K562 (cell line): ENCODE data around the gene ACER2. TPM values are rescaled to one million over a fixed set of nuclear protein-coding genes. Genes with fewer than 3 reads are reported as not detected.

Source experiments
- ATAC-seq: fragments of 200-7000 bp; cut with Tn5 transposase; 3 replicates; pipeline ENCODE4 v1.9.1; 2020; ENCODE audit warnings: moderate library complexity
- BruUV-seq: library from RNA; stranded (reverse); fragments of 400-500 nt; replicated peaks from 2 replicates; lab custom pipeline; 2021; lab: Mats Ljungman, UMichigan
- CTCF ChIA-PET: fragments of 300-600 bp; formaldehyde crosslinking; extraction: SDS; loops from one replicate; lab custom pipeline; 2021; ENCODE audit warnings: low intra/inter-chr PET ratio; lab: Yijun Ruan, JAX
- POLR2A ChIA-PET: fragments of 300-600, 350-650 bp; sonication (Branson Sonifier 250); formaldehyde crosslinking; extraction: SDS; loops from one replicate; lab custom pipeline; 2021; ENCODE audit warnings: antibody characterized with exemption, inconsistent platforms; lab: Yijun Ruan, JAX
- DNase-seq, 4 experiments: peaks; one replicate each; pipeline versions ENCODE4 v3.0.0 to v3.0.0-alpha.2; 2011 to 2018; ENCODE audit warnings: low spot score in 3 of 4, mixed read lengths in 3 of 4; ENCODE audit errors: extremely low read depth in 1 of 4
- FAIRE-seq: peaks from 2 replicates; lab custom pipeline; 2011; peaks lifted over from hg19 to GRCh38; lab: Jason Lieb, UNC
- H2AFZ ChIP-seq: 2 replicates; pipeline ENCODE4 v1.6.0; 2011; ENCODE audit warnings: low read depth, low read length, control low read depth, inconsistent platforms
- H3K27ac ChIP-seq: fragments of 200-600 bp; 3 replicates; pipeline ENCODE4 v1.8.0; 2011; ENCODE audit warnings: low read depth, mild to moderate bottlenecking, control low read depth, inconsistent platforms, low read length, moderate library complexity, mixed read lengths; ENCODE audit errors: extremely low read depth
- H3K27me3 ChIP-seq, 2 experiments: fragments of 300-600 bp in 1 of 2; 2 replicates in 1 of 2; 3 replicates in 1 of 2; pipeline versions ENCODE4 v1.6.0 to v1.8.0; 2011; ENCODE audit warnings: inconsistent platforms in 2 of 2, low read length in 2 of 2, mild to moderate bottlenecking in 1 of 2, mixed read lengths in 1 of 2, moderate library complexity in 1 of 2; ENCODE audit not compliant: control insufficient read depth in 2 of 2, insufficient read depth in 2 of 2
- H3K36me3 ChIP-seq: fragments of 300-600 bp; 3 replicates; pipeline ENCODE4 v1.8.0; 2011; ENCODE audit warnings: mild to moderate bottlenecking, low read length, inconsistent platforms; ENCODE audit not compliant: control insufficient read depth, insufficient read depth
- H3K4me1 ChIP-seq, 2 experiments: fragments of 200-600 bp in 1 of 2; replicated peaks in 1 of 2; 2 replicates in 1 of 2; 3 replicates in 1 of 2; pipeline versions ENCODE4 v1.5.1 to v1.8.0; 2011; ENCODE audit warnings: inconsistent platforms in 2 of 2, low read length in 2 of 2, mild to moderate bottlenecking in 1 of 2, mixed read lengths in 1 of 2, moderate library complexity in 1 of 2; ENCODE audit not compliant: control insufficient read depth in 2 of 2, insufficient read depth in 2 of 2
- H3K4me2 ChIP-seq: 2 replicates; pipeline ENCODE4 v1.6.1; 2011; ENCODE audit warnings: low read length, control low read depth, inconsistent platforms, mixed read lengths; ENCODE audit not compliant: insufficient read depth
- H3K4me3 ChIP-seq: fragments of 200-600 bp; sonication (generic), shearing (Covaris generic); 2 replicates; pipeline ENCODE4 v1.5.1; 2016; ENCODE audit warnings: control low read depth, inconsistent platforms
- H3K79me2 ChIP-seq: fragments of 200-600 bp; 3 replicates; pipeline ENCODE4 v1.8.0; 2011; ENCODE audit warnings: low read length, inconsistent platforms; ENCODE audit not compliant: control insufficient read depth, insufficient read depth
- H3K9ac ChIP-seq, 2 experiments: 2 replicates each; pipeline versions ENCODE4 v1.6.0 to v1.6.1; 2011; ENCODE audit warnings: low read depth in 2 of 2, low read length in 2 of 2, control low read depth in 1 of 2, inconsistent platforms in 1 of 2, mild to moderate bottlenecking in 1 of 2, mixed read lengths in 1 of 2; ENCODE audit not compliant: insufficient read depth in 1 of 2
- H3K9me1 ChIP-seq: one replicate; pipeline ENCODE4 v1.6.0; 2011; ENCODE audit warnings: inconsistent platforms, mild to moderate bottlenecking, low read length, moderate library complexity; ENCODE audit not compliant: control insufficient read depth, insufficient read depth
- H3K9me3 ChIP-seq: replicated peaks from 2 replicates; pipeline ENCODE4 v1.5.1; 2011; ENCODE audit warnings: low read depth, low read length, inconsistent platforms; ENCODE audit not compliant: control insufficient read depth, insufficient read depth
- H4K20me1 ChIP-seq: replicated peaks from 2 replicates; pipeline ENCODE4 v1.6.1; 2011; ENCODE audit warnings: low read length, inconsistent platforms, mixed read lengths; ENCODE audit not compliant: control insufficient read depth, insufficient read depth
- EZH2 ChIP-seq: IDR thresholded peaks from 2 replicates; pipeline ENCODE4 v1.6.1; 2012; ENCODE audit warnings: low read depth, mild to moderate bottlenecking, inconsistent platforms, low read length, borderline replicate concordance
- L3MBTL2 ChIP-seq: fragments of 450-650 bp; IDR thresholded peaks from 2 replicates; pipeline ENCODE4 v1.6.1; 2016; ENCODE audit warnings: mild to moderate bottlenecking, moderate library complexity
- OTX1 ChIP-seq: fragments of 450-650 bp; formaldehyde crosslinking; IDR thresholded peaks from 2 replicates; pipeline ENCODE4 v1.4.0; 2022; ENCODE audit warnings: mild to moderate bottlenecking
- RAD21 ChIP-seq, 2 experiments: fragments of 250-450 bp in 1 of 2; fragments of 450-650 bp in 1 of 2; sonication (Bioruptor Pico) in 1 of 2; formaldehyde crosslinking in 1 of 2; IDR thresholded peaks in 1 of 2; conservative IDR thresholded peaks in 1 of 2; 2 replicates each; pipeline versions ENCODE4 v1.4.0 to v1.8.0; 2020 to 2022; ENCODE audit warnings: mild to moderate bottlenecking in 2 of 2, moderate library complexity in 1 of 2
- SAP30 ChIP-seq: fragments of 200-600 bp; sonication (generic); IDR thresholded peaks from 2 replicates; pipeline ENCODE4 v1.6.1; 2012; ENCODE audit warnings: borderline replicate concordance, low read depth, mild to moderate bottlenecking, moderate library complexity, low read length, control low read depth, inconsistent platforms; ENCODE audit not compliant: insufficient read depth, poor library complexity, severe bottlenecking
- SMARCC2 ChIP-seq: fragments of 450-650 bp; IDR thresholded peaks from 2 replicates; pipeline ENCODE4 v1.6.1; 2017; ENCODE audit warnings: antibody characterized with exemption, moderate library complexity, mild to moderate bottlenecking, low read depth
- TGIF2 ChIP-seq: sonication (generic); formaldehyde crosslinking; IDR thresholded peaks from 2 replicates; pipeline ENCODE4 v1.8.1; 2022; ENCODE audit warnings: mild to moderate bottlenecking, missing genetic modification reagents, moderate library complexity
- WGBS: fragments of 100-300 bp; shearing (Covaris generic); methylation state at CpG from one replicate; pipeline ENCODE4 v1.1.6; 2016; ENCODE audit warnings: low coverage, mixed read lengths; ENCODE audit not compliant: insufficient coverage; ENCODE audit errors: missing lambda C conversion rate; 5-methylcytosine and 5-hydroxymethylcytosine counted together
- in situ Hi-C: fragments of 300-500 bp; cut with MboI; formaldehyde crosslinking; loops from 4 replicates; pipeline ENCODE4 v1.15.0; 2018; ENCODE audit warnings: inconsistent platforms, mixed read lengths
- intact Hi-C: fragments of 100-400 bp; cut with micrococcal nuclease; formaldehyde crosslinking; loops from 2 replicates; pipeline ENCODE4 v1.14.2; 2022
- polyA plus RNA-seq, 8 experiments: library from polyadenylated mRNA; depleted of rRNA in 4 of 8; stranded (reverse) in 5 of 8; unstranded in 3 of 8; fragments of >200 nt; fragmentation: Nextera tagmentation in 2 of 8; fragmentation: Illumina TruSeq in 1 of 8; extraction: Ambion mirVana in 2 of 8; extraction: Trizol in 1 of 8; gene quantifications; 2 replicates each; pipeline versions ENCODE4 v1.2.1 to v1.2.3, GENCODE V29; 2011 to 2014; ENCODE audit warnings: inconsistent platforms in 1 of 8, missing spikeins in 1 of 8
- total RNA-seq, 7 experiments: library from RNA; depleted of rRNA in 6 of 7; stranded (reverse); fragments of >200 nt in 6 of 7; fragmentation: Illumina TruSeq in 2 of 7; extraction: Trizol in 2 of 7; gene quantifications; 2 replicates each; pipeline versions ENCODE4 v1.2.1 to v1.2.3, GENCODE V29; 2011 to 2021; ENCODE audit warnings: low replicate concordance in 1 of 7
- TF ChIP-seq, protein P1 (sequence below): sonication (generic); formaldehyde crosslinking; IDR thresholded peaks from 2 replicates; pipeline ENCODE4 v1.8.1; 2023; ENCODE audit warnings: mild to moderate bottlenecking, missing genetic modification reagents
- TF ChIP-seq, protein P2 (sequence below): fragments of 450-650 bp; formaldehyde crosslinking; IDR thresholded peaks from 2 replicates; pipeline ENCODE4 v1.4.0; 2022; ENCODE audit warnings: mild to moderate bottlenecking, moderate library complexity
- TF ChIP-seq, protein P3 (sequence below): fragments of 450-650 bp; IDR thresholded peaks from 2 replicates; pipeline ENCODE4 v1.7.1; 2018; ENCODE audit warnings: mild to moderate bottlenecking, low read depth; ENCODE audit not compliant: partially characterized antibody

ACER2 gene
- total and polyA plus RNA-seq, 9 of the 15 experiments (the other 6 are each of a cell fraction or from before 2014, with no cell fraction given), result 0.17 to 4.6 (median 3.0) TPM

DNA sequence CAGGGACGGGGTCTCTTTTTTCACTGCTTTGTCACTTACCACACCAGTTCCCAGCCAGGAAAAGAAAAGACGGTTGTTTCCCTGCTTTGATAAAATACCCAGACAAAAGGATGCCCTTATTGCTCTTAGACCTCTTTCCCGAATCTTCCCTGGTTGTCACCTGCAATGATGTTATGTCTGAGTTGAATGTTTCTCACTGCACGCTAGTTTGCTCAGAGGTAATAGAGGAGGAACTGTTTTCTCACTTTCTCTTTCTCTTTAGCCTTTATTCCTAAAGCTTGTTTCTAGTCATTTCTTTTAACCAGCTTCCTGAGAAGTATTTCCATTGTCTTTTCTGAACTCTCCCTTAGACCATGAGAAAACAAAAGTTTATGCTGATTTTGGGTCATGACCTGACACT lies 32.9 kb downstream of the ACER2 start (continued):
- TF ChIP-seq SMARCC2, result no peak
- TF ChIP-seq, all 486 proteins: peak for 0

DNA sequence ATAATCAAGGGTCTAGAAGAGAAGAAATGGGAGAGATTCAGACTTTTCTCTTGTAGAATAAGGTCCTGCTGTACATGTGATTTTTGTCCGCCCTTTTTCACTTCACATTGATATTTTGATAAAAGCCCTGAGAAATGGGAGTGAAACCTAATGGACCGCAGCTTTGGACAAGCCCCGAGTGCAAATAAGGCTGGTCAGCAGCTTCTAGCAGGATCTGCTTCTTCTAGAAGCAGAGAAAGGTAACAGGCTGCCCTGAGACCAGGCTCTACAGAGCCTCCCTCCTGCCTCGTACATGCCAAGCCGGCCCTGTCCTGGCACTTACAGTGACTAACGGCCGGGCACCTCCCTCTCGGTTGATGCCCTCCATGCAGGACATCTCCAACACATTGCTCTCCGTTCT lies 33.4 kb downstream of the ACER2 start:
- Histone ChIP-seq H3K9ac (no peak overlapping the region), H4K20me1 (no peaks in the 10 kb centered on the region), H3K27ac (no peak overlapping the region), H3K9me1 (no peaks in the 10 kb centered on the region), H3K4me1 (no peaks in the 10 kb centered on the region), H3K9me3 (no peaks in the 10 kb centered on the region), H3K36me3 (no peaks in the 10 kb centered on the region; the same call in 2 of the 3 replicates), H2AFZ (no peak overlapping the region), H3K27me3 (no peaks in the 10 kb centered on the region), H3K4me3 (no peak overlapping the region), H3K79me2 (no peaks in the 10 kb centered on the region)
- 87% methylated on average over 5 of the region's 9 CpGs for WGBS
- BruUV-seq, result no TSS peak
- intact Hi-C loops, result no loop called here
- FAIRE-seq, result no peak
- CTCF ChIA-PET, result no interaction called here
- POLR2A ChIA-PET, result no interaction called here
- no peak for DNase-seq
- ATAC-seq, result no peak
- TF ChIP-seq, protein P1, sequence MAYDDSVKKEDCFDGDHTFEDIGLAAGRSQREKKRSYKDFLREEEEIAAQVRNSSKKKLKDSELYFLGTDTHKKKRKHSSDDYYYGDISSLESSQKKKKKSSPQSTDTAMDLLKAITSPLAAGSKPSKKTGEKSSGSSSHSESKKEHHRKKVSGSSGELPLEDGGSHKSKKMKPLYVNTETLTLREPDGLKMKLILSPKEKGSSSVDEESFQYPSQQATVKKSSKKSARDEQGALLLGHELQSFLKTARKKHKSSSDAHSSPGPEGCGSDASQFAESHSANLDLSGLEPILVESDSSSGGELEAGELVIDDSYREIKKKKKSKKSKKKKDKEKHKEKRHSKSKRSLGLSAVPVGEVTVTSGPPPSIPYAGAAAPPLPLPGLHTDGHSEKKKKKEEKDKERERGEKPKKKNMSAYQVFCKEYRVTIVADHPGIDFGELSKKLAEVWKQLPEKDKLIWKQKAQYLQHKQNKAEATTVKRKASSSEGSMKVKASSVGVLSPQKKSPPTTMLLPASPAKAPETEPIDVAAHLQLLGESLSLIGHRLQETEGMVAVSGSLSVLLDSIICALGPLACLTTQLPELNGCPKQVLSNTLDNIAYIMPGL (CRISPR knock-in tag), result no peak
- TF ChIP-seq L3MBTL2 (no peak), OTX1 (CRISPR knock-in tag) (no peak), SAP30 (no peak), EZH2 (no peak), TGIF2 (CRISPR knock-in tag) (no peak), RAD21 (CRISPR knock-in tag; conservative IDR thresholded peaks at IDR 0.05 in 1 of 2, IDR thresholded peaks at IDR 0.05 in 1 of 2) (no peak)
- TF ChIP-seq, protein P2, sequence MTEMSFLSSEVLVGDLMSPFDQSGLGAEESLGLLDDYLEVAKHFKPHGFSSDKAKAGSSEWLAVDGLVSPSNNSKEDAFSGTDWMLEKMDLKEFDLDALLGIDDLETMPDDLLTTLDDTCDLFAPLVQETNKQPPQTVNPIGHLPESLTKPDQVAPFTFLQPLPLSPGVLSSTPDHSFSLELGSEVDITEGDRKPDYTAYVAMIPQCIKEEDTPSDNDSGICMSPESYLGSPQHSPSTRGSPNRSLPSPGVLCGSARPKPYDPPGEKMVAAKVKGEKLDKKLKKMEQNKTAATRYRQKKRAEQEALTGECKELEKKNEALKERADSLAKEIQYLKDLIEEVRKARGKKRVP, result no peak
- TF ChIP-seq, protein P3, sequence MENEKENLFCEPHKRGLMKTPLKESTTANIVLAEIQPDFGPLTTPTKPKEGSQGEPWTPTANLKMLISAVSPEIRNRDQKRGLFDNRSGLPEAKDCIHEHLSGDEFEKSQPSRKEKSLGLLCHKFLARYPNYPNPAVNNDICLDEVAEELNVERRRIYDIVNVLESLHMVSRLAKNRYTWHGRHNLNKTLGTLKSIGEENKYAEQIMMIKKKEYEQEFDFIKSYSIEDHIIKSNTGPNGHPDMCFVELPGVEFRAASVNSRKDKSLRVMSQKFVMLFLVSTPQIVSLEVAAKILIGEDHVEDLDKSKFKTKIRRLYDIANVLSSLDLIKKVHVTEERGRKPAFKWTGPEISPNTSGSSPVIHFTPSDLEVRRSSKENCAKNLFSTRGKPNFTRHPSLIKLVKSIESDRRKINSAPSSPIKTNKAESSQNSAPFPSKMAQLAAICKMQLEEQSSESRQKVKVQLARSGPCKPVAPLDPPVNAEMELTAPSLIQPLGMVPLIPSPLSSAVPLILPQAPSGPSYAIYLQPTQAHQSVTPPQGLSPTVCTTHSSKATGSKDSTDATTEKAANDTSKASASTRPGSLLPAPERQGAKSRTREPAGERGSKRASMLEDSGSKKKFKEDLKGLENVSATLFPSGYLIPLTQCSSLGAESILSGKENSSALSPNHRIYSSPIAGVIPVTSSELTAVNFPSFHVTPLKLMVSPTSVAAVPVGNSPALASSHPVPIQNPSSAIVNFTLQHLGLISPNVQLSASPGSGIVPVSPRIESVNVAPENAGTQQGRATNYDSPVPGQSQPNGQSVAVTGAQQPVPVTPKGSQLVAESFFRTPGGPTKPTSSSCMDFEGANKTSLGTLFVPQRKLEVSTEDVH, result no peak
- TF ChIP-seq, all 486 proteins: peak for 0
- no peak overlapping the region for H3K4me2 ChIP-seq
- in situ Hi-C loops, result no loop called here
